DMS114 treated with DMSO at 0.1 percent for 48 hours (cell line): ENCODE measurements around the gene RPS6KA1.

Experiments
- DNase-seq: peaks from one replicate; lab custom pipeline; 2025; ENCODE audit not compliant: unreplicated experiment; lab: John Stamatoyannopoulos, UW

Gene RPS6KA1

DNA sequence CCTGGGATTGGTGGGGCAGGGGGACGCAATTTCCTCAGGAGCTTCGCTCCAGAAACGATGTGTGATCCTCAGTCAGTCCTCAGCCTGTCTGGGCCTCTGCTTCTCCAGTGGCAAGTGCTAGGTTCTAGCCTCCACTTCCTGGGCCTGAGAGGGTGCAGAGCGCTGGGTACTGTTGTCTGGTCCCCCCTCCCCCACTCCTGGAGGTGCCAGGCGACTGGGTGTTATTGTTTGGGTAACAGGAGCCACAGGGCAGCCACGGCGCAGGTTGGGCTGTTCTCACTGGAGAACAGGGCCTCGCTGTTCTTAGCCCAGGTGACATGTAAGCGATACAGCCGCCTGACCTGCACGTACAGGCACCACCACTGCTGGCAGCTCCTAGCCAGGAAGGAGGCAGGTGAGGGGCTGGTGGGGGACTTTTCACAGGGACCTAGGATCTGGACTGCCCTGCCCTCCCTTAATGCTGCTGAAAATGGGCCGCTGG is 2.1 kb downstream of the RPS6KA1 start:
- no peak for DNase-seq

DNA sequence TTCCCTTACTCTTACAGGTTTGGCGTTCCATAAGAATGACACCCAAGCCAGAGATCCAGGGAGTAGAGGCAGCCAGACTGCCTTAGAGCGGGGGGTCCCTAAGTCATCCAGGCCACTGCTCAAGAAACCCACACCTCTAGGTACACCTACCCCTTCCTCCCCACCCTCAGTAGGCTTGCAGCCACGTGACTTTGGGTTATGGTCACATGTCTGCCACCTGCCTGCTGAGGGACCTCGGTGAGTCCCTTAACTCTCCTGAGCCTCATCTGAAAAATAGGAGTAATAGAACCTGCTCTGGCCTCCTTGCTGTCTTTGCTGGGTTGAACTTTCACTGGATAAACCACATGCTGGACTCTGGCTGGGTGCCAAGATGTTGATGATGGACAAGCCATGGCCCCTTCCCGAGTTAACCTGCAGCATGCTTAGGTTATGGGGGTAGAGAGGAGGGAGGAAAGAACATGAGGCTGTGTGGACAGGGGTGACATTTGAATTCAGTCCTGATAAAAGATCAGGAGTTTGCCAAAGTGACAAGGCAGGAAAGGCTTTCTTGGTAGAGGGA is 4.5 kb downstream of the RPS6KA1 start:
- no peak for DNase-seq

DNA sequence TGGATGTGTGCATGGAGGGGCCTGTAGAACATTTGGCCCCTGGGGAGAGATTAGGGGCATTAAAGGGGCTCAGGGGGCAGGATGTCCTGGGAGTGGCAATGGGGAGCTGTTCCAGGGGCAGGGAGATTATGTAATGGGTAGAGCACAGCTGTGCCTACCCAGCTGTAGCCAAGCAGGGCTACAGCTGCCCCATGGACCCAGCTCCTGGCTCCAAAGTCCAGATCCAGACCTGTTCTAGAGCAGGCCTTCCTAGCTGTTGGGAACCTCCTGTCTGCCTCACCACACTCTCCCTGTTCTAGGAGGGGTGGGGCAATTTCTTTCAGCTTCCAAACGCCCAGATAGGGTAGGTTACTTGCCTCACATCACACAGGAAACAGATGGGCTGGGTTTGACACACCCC is 5.6 kb downstream of the RPS6KA1 start:
- no peak for DNase-seq

DNA sequence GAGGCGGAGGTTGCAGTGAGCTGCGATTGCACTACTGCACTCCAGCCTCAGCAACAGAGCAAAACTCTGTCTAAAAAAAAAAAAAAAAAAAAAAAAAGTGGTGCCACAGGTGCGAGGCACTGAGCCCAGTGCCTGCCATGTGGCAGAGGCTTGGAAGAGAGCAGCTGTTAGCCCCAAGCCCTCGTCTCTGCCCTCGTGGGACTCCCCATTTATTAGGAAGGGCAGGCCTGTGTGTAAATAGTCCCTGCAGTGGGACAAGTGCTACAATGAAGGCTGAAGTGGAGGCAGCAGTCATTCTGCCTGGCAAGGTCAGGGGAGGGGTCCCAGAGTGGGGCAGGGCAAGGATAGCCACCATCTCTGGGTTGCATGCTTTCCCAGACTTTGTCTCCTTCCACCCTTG is 6.5 kb downstream of the RPS6KA1 start:
- no peak for DNase-seq

DNA sequence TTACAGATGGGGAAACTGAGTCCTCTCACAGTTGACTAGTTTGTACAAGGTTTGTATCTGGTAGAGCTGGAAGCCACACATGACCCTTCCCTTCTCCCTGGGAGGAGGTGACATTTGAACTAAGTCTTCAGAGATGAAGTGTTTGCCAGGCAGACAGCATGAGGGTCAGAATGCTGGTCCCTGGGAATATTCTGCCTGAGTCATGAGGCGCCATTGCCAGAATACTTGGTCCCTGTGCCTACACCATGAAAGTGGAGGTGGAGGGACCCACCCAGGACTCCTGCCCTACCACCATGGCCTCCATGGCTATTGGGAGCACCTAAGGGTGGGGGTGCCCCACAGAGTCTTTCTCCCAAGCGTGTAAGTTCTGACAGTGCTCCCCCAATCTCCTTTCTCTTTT is 7.0 kb downstream of the RPS6KA1 start:
- DNase-seq = no peak

DNA sequence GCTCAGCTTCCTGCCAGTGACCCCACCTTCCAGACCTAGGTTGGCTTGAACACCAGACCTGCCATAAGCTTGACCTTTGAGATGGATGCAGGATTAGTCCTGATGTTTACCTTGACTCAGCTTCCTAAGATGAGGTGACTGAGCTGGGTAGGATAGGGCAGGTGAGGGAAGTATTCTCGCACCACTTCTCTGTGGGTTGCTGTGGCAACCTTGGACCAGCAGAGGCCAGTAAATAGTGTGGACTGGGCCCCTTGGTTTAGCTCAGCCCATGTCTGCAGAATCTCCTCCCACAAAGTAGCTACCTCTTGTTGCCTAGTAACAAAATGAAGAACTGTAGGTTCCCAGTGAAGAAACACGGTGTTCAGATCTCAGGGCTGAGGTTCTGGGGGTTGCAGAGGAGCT is 8.4 kb downstream of the RPS6KA1 start:
- no peak for DNase-seq

DNA sequence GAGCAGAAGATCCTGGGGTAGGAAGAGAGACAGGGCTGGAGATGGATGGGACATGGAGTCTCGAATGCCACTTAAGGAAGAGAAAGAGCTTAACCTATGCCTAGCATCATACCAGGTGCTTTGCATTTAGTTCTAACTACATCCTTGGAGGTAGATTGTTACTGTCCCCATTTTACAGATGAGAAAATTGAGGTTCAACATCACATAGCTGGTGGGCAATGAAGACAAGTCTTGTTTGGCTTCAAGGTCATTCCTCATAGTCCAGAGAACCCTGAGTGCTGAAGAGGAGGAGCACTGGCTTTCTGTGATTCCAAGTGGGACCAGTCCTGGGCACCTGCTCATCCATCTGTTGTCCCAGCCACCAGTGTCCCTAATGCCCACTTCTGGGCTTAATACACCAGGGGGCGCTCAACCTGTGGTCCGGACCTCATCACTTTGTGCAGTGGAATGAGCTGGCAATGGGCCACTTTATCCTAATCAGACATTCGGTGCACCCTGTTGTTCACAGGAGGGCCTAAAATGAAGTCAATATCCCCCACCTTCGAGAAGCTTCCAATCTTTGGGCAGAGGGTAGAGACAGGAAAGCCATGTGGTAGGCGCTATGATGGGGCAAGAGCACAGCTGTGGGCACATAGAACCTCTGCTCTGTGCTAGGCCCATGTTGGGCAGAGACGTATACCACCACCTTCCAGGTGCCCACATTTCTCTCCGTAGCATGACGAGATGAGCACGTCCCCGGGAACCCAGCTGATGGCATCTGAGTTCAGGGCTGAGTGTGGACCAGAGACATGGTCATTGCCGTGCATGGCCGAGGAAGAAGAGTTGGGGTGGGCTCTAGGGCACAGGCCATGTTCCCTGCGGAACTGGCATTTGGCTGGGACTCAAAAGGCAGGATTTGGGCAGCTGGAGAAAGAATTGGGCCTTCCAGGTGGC is 9.2 kb downstream of the RPS6KA1 start:
- no peak for DNase-seq

DNA sequence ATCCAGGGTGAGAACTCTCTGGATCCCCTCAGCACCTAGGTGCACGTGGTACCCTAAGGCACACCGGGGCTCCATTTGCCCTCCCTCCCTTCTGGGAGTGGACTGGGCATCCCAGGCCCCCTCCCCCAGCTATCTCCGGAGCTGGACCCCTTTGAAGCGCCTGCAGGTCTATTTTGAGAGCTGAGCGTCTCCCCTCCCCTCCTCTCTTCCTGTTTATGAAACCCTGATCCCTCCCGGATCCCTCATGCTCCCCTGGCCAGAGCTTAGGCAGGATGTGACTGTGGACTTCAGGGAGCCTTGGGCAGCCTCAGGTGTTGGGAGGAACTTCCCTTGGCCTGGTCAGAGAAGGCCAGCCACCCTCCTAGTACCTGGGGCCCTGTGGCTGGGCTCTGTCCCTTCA is 10.2 kb downstream of the RPS6KA1 start:
- no peak for DNase-seq

DNA sequence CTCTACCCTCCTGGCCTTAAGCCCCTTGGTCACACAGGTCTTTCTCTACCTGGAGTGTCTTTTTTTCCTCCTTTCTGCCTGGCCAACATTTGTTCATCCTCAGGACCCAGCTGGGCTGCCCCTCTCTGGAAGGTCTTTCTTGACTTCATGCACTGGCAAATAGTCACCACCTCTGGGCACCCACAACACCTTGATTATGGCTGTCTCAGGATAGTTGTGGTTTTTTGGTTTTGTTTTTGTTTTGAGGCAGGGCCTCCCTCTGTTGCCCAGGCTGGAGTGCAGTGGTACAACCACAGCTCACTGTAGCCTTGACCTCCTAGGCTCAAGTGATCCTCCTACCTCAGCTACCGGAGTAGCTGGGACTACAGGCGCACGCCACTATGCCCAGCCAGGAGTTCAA is 10.8 kb downstream of the RPS6KA1 start:
- no peak for DNase-seq

DNA sequence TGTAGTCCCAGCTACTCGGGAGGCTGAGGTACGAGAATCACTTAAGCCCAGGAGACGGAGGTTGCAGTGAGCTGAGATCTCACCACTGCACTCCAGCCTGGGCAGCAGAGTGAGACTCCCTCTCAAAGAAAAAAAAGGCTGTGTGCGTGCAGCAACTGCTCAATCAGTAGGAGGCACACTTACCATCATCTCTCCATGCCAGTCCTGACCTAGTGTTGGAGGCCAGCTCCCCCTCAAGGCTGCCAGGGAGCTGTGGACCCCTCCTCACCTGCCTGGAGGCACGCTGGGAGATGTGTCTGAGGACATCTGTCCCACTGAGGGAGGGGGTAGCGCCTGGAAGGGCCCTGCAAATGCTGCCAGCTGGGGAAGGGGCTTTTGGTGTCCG is 11.9 kb downstream of the RPS6KA1 start:
- no peak for DNase-seq

DNA sequence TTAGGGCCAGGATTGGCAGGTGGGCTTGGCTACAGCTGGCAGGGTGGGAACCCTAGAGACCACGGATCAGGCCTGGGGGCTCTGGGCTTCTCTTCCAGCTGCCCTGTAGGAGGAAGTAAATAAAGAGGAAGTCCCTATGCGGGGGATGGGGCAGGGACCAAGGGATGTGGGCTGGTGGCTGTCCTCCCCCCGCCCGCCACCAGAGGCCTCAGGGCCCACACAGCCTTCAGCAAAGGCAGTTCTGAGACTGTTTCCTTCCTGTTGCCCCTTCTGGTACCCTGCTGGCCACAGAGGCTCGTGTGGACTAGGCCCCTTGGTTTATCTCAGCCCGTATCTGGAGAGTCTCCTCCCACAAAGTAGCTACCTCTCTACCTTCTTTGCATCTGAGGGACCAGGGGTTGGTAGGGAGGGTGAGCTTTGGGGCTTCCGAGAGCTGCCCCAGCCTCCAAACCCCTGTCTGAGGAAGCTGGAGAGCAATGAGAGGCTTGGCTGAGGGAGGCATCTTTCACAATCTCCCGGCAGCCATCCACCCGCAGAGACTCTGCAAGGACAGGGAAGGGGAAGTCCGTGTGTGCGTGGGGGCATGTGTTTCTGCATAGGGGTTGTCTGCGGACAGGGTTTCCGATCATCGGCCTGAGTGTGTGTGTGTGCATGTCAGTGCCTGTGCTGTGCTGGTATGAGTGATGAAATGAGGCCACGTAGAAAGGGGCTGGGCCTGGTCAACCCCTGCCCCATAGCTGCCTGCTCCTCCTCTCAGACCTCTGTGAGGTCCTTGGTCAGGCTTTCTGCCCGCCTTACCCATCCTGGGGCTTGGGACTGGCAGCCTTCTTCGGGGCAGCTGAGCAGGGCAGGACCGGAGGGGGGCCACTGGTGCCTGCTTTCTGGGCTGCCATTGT is 12.5 kb downstream of the RPS6KA1 start:
- DNase-seq = peak; percentile 19

DNA sequence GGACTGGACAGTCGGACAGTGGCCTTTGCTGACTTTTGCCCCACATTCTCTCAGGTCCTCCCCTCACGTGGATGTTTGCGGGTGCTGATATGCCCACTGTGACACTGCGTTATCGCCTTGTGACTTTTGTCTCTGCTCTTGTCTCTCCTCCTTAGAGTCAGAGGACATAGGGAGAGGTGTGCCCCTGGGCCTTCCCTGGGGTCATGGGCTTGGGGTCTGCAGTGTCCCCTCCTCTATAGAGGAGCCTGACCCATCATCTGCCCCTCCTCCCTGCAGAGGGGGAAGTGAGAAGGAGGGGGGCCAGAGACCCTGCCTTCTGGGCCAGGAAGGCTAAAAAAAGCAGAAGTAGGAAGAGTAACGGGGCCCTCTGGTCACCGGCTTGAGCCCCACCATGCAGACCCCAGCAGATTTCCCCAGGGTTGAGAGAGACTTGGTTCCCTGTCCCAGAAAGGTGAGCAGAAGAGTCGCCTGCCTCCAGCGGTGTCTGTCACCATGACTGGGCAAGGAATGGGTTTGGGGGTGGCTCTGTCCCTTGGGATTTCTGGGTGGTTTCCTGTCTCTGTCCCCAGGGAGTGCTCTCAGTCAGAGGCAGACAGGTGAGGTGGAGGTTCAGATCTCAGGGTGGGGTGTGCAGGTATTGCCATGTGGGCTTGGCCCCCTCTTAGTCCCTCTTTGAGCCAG is 13.3 kb downstream of the RPS6KA1 start:
- no peak for DNase-seq

DNA sequence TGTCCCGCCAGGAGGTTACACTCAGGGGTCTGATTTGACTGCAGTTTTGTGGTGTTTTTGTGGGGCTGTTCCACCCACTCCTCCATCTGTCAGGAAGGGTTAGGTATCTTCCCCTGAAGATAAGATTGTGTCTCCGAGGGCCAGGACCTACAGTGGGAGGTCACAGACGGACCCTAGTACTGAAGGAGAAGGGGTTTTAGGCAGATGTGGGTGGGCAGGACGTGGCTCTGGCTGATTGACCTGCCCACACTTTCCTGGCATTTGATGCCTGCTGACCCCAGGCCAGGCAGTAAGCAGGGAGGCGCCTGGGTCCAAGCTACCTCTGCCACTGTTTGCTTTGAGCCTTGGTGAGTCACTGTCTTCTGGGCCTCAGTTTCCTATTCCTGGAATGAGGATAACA is 13.9 kb downstream of the RPS6KA1 start:
- DNase-seq = no peak

DNA sequence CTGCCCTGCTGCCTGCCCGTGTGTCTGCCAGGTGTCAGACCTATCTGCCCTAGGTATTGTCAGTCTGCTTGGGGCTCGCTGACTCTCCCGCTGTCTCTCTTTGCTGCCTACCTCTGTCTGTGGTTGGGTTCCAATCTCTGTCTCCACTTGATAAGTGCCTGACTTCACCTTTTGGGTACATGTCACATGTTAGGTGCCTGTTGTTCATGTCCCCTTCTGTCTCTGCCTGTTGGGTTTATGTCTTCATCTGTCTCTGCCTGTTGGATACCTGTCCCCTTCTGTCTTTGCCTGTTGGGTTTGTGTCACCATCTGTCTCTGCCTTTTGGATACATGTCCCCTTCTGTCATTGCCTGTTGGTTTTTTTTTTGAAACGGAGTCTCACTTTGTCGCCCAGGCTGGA is 14.6 kb downstream of the RPS6KA1 start:
- no peak for DNase-seq

DNA sequence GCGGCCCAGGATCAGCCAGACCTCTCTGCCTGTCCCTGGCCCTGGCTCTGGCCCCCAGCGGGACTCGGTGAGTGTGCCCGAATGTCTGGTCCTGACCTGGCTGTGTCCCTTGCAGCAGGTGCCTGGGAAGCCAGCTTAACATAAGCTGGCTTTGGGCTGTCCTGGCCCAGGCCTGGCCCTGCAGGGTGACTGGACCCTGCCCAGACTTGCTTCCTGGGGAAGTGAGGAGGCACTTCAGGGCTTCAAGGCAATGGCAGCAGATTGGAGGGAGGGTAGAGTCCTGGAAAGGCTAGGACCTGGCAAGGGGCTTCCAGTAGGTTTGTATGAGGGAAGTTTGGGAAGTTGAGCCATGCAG is 16.4 kb downstream of the RPS6KA1 start:
- no peak for DNase-seq

DNA sequence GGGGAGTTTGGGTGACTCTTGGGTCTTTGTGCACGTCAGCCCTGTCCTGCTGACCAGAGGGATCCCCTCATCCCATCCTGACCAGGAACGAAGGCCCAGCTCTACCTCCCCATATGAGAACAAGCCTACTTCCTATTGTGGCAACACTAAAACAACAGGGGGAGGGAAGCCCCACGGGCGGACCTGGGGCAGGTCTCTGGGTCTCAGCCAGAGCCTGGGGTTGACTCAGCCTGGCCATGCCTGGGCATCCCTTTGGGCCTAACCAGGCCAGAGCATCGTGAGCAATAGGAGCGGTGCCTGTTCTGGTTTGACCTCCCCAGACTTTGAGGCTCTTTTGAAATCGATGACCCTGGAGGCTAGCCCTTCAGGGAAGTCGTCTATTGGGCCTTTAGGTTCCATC is 16.8 kb downstream of the RPS6KA1 start:
- no peak for DNase-seq

DNA sequence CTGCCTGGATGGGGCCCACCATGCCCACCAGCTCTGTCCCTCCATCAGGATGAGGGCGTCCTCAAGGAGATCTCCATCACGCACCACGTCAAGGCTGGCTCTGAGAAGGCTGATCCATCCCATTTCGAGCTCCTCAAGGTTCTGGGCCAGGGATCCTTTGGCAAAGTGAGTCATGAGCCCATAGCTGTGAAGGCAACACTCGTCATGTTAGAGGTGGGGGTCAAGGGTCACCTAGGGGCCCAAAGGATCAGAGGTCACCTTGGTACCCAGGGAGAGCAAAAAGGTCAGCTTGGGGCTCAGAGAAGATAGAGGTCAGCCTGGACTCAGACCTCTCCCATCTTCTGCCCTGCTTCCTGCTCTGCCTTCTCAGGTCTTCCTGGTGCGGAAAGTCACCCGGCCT is 17.3 kb downstream of the RPS6KA1 start:
- no peak for DNase-seq

DNA sequence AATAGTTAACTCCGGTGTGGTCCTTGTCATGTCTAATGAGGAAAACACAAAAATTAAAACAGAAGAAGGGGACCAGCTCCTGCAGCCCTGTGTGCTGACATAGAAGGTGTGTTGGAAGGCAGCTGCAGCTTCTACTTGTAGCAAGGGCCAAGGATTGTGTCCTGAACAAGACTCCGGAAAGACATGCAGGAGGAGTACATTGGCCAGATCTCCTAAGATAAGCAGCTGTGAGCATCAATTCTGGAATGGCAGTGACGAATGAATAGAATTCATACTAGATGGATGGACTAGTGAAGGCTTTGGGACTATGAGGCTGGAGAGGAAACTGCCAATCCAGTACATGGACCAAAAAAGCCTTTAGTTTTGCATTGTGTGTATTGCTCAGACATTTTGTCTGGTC is 19.3 kb downstream of the RPS6KA1 start:
- no peak for DNase-seq

DNA sequence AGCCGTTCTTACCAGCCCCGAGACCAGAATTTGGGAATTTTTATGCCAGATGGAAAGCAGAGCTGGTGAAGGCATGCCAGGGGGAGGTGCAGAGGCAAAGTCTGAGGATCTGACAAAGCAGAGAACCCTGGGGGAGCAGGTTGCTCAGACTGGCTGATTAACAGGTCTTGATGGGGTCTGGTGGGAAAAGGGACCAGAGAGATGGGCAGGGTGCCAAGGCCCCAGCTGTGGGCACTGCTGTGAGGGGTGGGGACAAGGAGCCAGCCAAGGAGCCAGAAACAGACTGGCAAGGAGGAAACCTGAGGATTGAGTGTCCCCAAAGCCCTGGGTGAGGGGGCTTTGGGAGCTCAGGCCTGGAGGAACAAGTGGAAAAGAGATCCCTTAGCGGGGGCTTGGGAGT is 21.4 kb downstream of the RPS6KA1 start:
- no peak for DNase-seq

DNA sequence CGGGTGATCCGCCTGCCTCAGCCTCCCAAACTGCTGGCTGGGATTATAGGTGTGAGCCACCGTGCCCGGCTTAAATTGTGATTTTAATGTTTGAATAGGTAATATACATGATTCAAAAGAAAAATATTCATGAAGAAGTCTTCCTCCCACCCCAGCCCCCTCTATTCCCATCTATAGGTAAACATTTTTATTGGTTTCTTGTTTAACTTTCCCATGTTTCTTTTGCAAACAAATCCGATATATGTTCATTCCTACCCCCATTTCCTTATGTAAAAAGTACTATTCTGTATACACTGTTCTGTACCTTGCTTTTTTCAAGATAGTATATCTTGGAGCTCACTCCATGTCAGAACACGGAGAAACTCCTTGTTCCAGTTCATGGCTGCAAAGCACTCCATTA is 23.2 kb downstream of the RPS6KA1 start:
- DNase-seq = no peak
